Smooth muscle cell (in vitro differentiated cells): ENCODE results near the gene B3GLCT. TPM values are rescaled to one million over a fixed set of nuclear protein-coding genes. Genes with fewer than 3 reads are reported as not detected.
A peak's percentile ranks its signal among the peaks of the same experiment; 100 is the strongest.

ENCODE experiments used
- DNase-seq: peaks from one replicate; lab custom pipeline; 2025; ENCODE audit not compliant: unreplicated experiment; lab: John Stamatoyannopoulos, UW
- H2AFZ ChIP-seq: fragments of 200-600 bp; sonication (generic); 2 replicates; pipeline ENCODE4 v1.6.0; 2016; ENCODE audit warnings: antibody characterized with exemption, low read depth, mild to moderate bottlenecking
- H3F3A ChIP-seq: fragments of 200-600 bp; sonication (generic); 2 replicates; pipeline ENCODE4 v1.6.0; 2017; ENCODE audit warnings: antibody characterized with exemption, low read depth
- H3K27ac ChIP-seq: fragments of 200-600 bp; sonication (generic); 2 replicates; pipeline ENCODE4 v1.5.1; 2016; ENCODE audit warnings: low read depth, mild to moderate bottlenecking
- H3K27me3 ChIP-seq: fragments of 200-600 bp; sonication (generic); 2 replicates; pipeline ENCODE4 v1.6.1; 2016; ENCODE audit warnings: low read depth, mild to moderate bottlenecking
- H3K36me3 ChIP-seq: fragments of 200-600 bp; sonication (generic); 2 replicates; pipeline ENCODE4 v1.5.1; 2016; ENCODE audit warnings: low read depth
- H3K4me1 ChIP-seq: fragments of 200-600 bp; sonication (generic); 2 replicates; pipeline ENCODE4 v1.5.1; 2016; ENCODE audit warnings: low read depth
- H3K4me2 ChIP-seq: fragments of 200-600 bp; sonication (generic); 2 replicates; pipeline ENCODE4 v1.6.0; 2016; ENCODE audit warnings: mild to moderate bottlenecking
- H3K4me3 ChIP-seq: fragments of 200-600 bp; sonication (generic); 2 replicates; pipeline ENCODE4 v1.5.1; 2016; ENCODE audit warnings: mild to moderate bottlenecking
- H3K79me2 ChIP-seq: fragments of 200-600 bp; sonication (generic); 2 replicates; pipeline ENCODE4 v1.6.0; 2016; ENCODE audit warnings: low read depth, mild to moderate bottlenecking
- H3K9ac ChIP-seq: fragments of 200-600 bp; sonication (generic); 2 replicates; pipeline ENCODE4 v1.6.0; 2016; ENCODE audit warnings: low read depth
- H3K9me3 ChIP-seq: fragments of 200-600 bp; sonication (generic); replicated peaks from 2 replicates; pipeline ENCODE4 v1.5.1; 2016; ENCODE audit warnings: low read depth
- H4K20me1 ChIP-seq: fragments of 200-600 bp; sonication (generic); 2 replicates; pipeline ENCODE4 v1.6.0; 2016; ENCODE audit warnings: low read depth
- CTCF ChIP-seq: fragments of 200-600 bp; sonication (generic); IDR thresholded peaks from 2 replicates; pipeline ENCODE4 v1.5.1; 2017; ENCODE audit warnings: borderline replicate concordance, mild to moderate bottlenecking, antibody characterized with exemption; ENCODE audit not compliant: insufficient read depth, poor library complexity, severe bottlenecking
- WGBS: methylation state at CpG from one replicate; pipeline ENCODE4 v1.1.7; 2016; ENCODE audit warnings: low lambda C conversion rate; 5-methylcytosine and 5-hydroxymethylcytosine counted together
- polyA plus RNA-seq: library from polyadenylated mRNA; unstranded; fragments of >200 nt; fragmentation: Nextera tagmentation; extraction: Ambion mirVana; gene quantifications from 2 replicates; pipeline ENCODE4 v1.2.1, GENCODE V29; 2016
- total RNA-seq: library from RNA; depleted of rRNA; stranded (reverse); fragments of >200 nt; gene quantifications from 2 replicates; pipeline ENCODE4 v1.2.3, GENCODE V29; 2014

Gene B3GLCT
- total and polyA plus RNA-seq, 2 experiments from 2014 or later: 8.0 to 17.7 TPM

DNA sequence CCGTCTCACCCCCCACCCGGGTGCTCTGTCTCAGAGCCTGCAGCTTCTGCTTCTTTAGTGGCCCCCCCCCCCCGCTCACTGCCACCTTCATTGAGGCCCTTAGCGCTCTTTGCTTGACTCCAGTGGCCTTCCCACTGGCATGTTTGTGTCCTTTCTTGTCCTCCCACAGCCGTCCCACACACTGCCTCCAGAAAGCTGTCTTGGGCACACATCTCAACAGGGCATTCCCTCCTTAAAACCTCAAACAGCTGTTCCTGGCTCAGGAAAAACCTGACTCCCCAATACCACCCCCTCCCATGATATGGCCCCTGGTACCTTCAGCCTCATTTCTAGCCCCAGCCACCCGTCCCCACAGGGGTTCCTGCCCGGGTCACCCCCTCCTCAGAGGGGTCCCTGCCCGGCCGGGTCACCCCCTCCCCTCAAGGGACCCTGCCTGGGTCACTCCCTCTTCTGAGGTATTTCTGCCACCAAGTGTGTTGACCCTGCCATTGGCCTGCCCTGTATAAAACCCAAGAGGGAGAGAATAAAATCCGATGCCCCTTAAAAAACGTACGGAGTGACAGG, 8.9 kb downstream of the B3GLCT start:
- no peak for TF ChIP-seq CTCF
- Histone ChIP-seq H3K27me3 (no peaks in the 10 kb centered on the region), H3K36me3 (no peaks in the 10 kb centered on the region), H3K79me2 (no peaks in the 10 kb centered on the region), H3F3A (no peaks in the 10 kb centered on the region), H3K27ac (no peak overlapping the region), H3K9ac (no peak overlapping the region), H2AFZ (no peak overlapping the region), H4K20me1 (no peaks in the 10 kb centered on the region), H3K4me2 (peak overlapping the region; percentile 68), H3K4me1 (peaks cover 21% of the 10 kb centered on the region), H3K4me3 (no peak overlapping the region), H3K9me3 (no peaks in the 10 kb centered on the region)
- WGBS: 92% methylated on average over 10 of the region's 12 CpGs
- no peak for DNase-seq

- H3K4me1 ChIP-seq: peaks cover 25% of the 10 kb centered on the region
- no peak overlapping the region for H2AFZ ChIP-seq
- no peak overlapping the region for H3K4me3 ChIP-seq
- DNase-seq: peak; percentile 9
- TF ChIP-seq CTCF: no peak
- WGBS: 40% methylated on average over 8 of the region's 8 CpGs
- H3K36me3 ChIP-seq: no peaks in the 10 kb centered on the region
- H3K9me3 ChIP-seq: no peaks in the 10 kb centered on the region
- peak overlapping the region; percentile 68 for H3K4me2 ChIP-seq
- no peak overlapping the region for H3K27ac ChIP-seq
- no peaks in the 10 kb centered on the region for H3K27me3 ChIP-seq
- H3F3A ChIP-seq: no peaks in the 10 kb centered on the region
- H3K9ac ChIP-seq: no peak overlapping the region
- no peaks in the 10 kb centered on the region for H3K79me2 ChIP-seq
- peaks cover under 1% of the 10 kb centered on the region for H4K20me1 ChIP-seq
These were observed 9.5 kb downstream of the B3GLCT start for GRCh38 chr13:31209172-31209840.

DNA sequence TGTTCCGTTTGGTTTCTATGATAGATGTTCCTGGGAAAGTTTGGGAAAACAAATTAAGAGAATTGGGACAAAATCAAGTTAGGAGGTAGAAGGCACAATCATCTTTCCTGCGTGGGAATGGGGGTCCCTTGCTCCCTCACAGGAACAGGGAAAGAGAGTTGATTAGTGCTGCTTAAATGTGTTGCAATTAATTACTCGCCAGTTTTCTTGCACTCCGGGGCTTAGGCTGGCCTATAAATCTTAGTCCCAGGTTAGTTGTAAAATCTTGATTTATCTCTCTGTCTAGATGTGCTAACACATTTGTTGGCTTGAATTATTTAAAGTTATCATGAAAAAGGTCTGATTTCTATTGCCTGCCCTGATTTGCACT, 10.1 kb downstream of the B3GLCT start:
- peak overlapping the region; percentile 68 for H3K4me2 ChIP-seq
- no peak overlapping the region for H3K27ac ChIP-seq

More for the DNA sequence above, 10.1 kb downstream of the B3GLCT start:
- Histone ChIP-seq H3K36me3 (no peaks in the 10 kb centered on the region), H3K4me1 (peaks cover 29% of the 10 kb centered on the region), H3K79me2 (no peaks in the 10 kb centered on the region), H3K9me3 (no peaks in the 10 kb centered on the region), H3K9ac (no peak overlapping the region), H3K4me3 (no peak overlapping the region), H2AFZ (no peak overlapping the region), H3K27me3 (no peaks in the 10 kb centered on the region), H4K20me1 (peaks cover 5% of the 10 kb centered on the region), H3F3A (no peaks in the 10 kb centered on the region)
- 63% methylated on average over 4 of the region's 4 CpGs for WGBS
- TF ChIP-seq CTCF: no peak
- DNase-seq: no peak
